Measurements from ENCODE around the gene AGMO. TPM values are rescaled to one million over a fixed set of nuclear protein-coding genes. Genes with fewer than 3 reads are reported as not detected.

The AGMO gene
- total and polyA plus RNA-seq, 10 of the 15 experiments (the other 5 are each of a cell fraction or from before 2014, with no cell fraction given): 0.11 to 0.29 TPM; not detected in 8

DNA sequence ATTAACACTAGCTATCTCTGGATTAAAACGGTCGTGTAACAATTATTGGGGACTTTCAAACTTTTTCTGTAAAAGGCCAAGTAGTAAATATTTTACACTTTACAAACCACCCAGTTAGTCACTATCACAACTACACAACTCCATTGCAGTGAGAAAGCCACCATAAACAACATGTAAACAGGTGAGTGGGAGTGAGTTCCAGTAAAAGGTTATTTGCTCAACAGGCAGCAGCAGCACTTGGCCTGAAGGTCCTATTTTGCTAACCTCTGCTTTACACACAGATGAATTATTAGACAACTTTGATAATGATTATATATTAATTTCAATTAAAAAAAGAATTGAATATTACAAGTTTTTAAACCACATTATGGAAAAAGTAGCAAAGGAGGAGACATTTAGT lies 15.8 kb upstream of the AGMO start:
- DNase-seq (ENCODE audit: low read depth, low spot score) (no peak), ATAC-seq (no peak), FAIRE-seq (no peak)
- no peak overlapping the region for H3K9ac ChIP-seq (ENCODE audit: control insufficient read depth, insufficient read depth, low read length)
- H3K27me3 ChIP-seq (replicated peaks in 1 of 2; ENCODE audit: control insufficient read depth in 2 of 2, insufficient read depth in 2 of 2, low read length in 1 of 2): no peaks in the 10 kb centered on the region
- ChIA-PET CTCF (no interaction called here), RAD21 (ENCODE audit: unreplicated experiment) (no interaction called here), POLR2A (no interaction called here), SMC1A (ENCODE audit: uncharacterized antibody, unreplicated experiment) (interaction anchor here (0.6 to 1.6 kb wide), 2 partner anchors 16 to 111 kb away, joined by 3 to 9 read pairs; partner anchors contain the start of gene AGMO)
- in situ Hi-C loops (cut with MboI): no loop called here
- H3K9me3 ChIP-seq (replicated peaks; ENCODE audit: control insufficient read depth, insufficient read depth, low read length): no peaks in the 10 kb centered on the region
- H3K79me2 ChIP-seq (ENCODE audit: control insufficient read depth, insufficient read depth, low read length): no peaks in the 10 kb centered on the region
- TF ChIP-seq SKIL (IDR thresholded peaks at IDR 0.05; ENCODE audit: low read depth, poor library complexity, severe bottlenecking) (no peak), ZSCAN29 (IDR thresholded peaks at IDR 0.05) (no peak), HDAC2 (IDR thresholded peaks at IDR 0.05) (no peak), CBFB (IDR thresholded peaks at IDR 0.05; ENCODE audit: low read depth) (no peak), STAT3 (IDR thresholded peaks at IDR 0.05; ENCODE audit: low read depth, low read length) (no peak), MTA3 (IDR thresholded peaks at IDR 0.05; ENCODE audit: borderline replicate concordance, low read length) (no peak), PML (IDR thresholded peaks at IDR 0.05; ENCODE audit: low read length) (no peak), RCOR1 (conservative IDR thresholded peaks at IDR 0.05; ENCODE audit: low read depth, low read length) (no peak), FOS (IDR thresholded peaks at IDR 0.05; ENCODE audit: borderline replicate concordance, extremely low read depth, insufficient read length) (no peak), SMAD1 (IDR thresholded peaks at IDR 0.05; ENCODE audit: low read depth, partially characterized antibody) (no peak), ESRRA (IDR thresholded peaks at IDR 0.05; ENCODE audit: low read length) (no peak), JUNB (IDR thresholded peaks at IDR 0.05) (no peak), ATF7 (IDR thresholded peaks at IDR 0.05; ENCODE audit: low read depth) (no peak), ZBTB40 (IDR thresholded peaks at IDR 0.05; ENCODE audit: borderline replicate concordance) (no peak), TCF3 (IDR thresholded peaks at IDR 0.05; ENCODE audit: borderline replicate concordance, insufficient read depth, low read depth, low read length) (no peak), ZBED1 (IDR thresholded peaks at IDR 0.05; ENCODE audit: borderline replicate concordance) (no peak)
- TF ChIP-seq, protein P1, sequence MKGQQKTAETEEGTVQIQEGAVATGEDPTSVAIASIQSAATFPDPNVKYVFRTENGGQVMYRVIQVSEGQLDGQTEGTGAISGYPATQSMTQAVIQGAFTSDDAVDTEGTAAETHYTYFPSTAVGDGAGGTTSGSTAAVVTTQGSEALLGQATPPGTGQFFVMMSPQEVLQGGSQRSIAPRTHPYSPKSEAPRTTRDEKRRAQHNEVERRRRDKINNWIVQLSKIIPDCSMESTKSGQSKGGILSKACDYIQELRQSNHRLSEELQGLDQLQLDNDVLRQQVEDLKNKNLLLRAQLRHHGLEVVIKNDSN (IDR thresholded peaks at IDR 0.05; ENCODE audit: borderline replicate concordance, extremely low read length, insufficient read depth, low read depth, low read length): no peak
- BruUV-seq (replicated peaks): no TSS peak
- no peak overlapping the region for H3K4me3 ChIP-seq
- H4K20me1 ChIP-seq (ENCODE audit: control insufficient read depth, insufficient read depth): no peaks in the 10 kb centered on the region
- no peak overlapping the region for H3K27ac ChIP-seq (ENCODE audit: control insufficient read depth, insufficient read depth)
- H2AFZ ChIP-seq (ENCODE audit: control insufficient read depth, low read depth, low read length): no peak overlapping the region
- no peaks in the 10 kb centered on the region for H3K36me3 ChIP-seq (ENCODE audit: control insufficient read depth in 2 of 2, insufficient read depth in 2 of 2, low read length in 1 of 2)
- intact Hi-C loops (cut with micrococcal nuclease; ENCODE audit: unreplicated experiment): no loop called here
- H3K4me1 ChIP-seq (ENCODE audit: control insufficient read depth, insufficient read depth, low read length): no peaks in the 10 kb centered on the region
- no peak overlapping the region for H3K4me2 ChIP-seq (ENCODE audit: control insufficient read depth, insufficient read depth)
- 50% methylated on average over 2 of the region's 2 CpGs for WGBS (ENCODE audit: insufficient coverage, insufficient replicate concordance, low lambda C conversion rate, missing lambda C conversion rate)

All from GM12878 (cell line).